IPS-18c (cell line): ENCODE measurements around the gene CEBPZOS.
A peak's percentile ranks its signal among the peaks of the same experiment; 100 is the strongest.

Source experiments
- H3K4me3 ChIP-seq: 2 replicates; pipeline ENCODE4 v1.7.0; 2013; ENCODE audit warnings: low read depth, mild to moderate bottlenecking, low read length, moderate library complexity; ENCODE audit not compliant: insufficient read depth
- H3K9me3 ChIP-seq: one replicate; pipeline ENCODE4 v1.6.1; 2013; ENCODE audit warnings: mild to moderate bottlenecking, low read length, moderate library complexity; ENCODE audit not compliant: control insufficient read depth, insufficient read depth

CEBPZOS gene

GRCh38 chr2:37196320-37197195 lies at the start of gene CEBPZOS:
Gene CEBPZOS, plus strand, starts transcription at chr2:37196496. Its CDS starts 3,209 bp downstream, at chr2:37199705.
- Histone ChIP-seq H3K9me3 (no peaks in the 10 kb centered on the region), H3K4me3 (peak within 1 kb of the TSS; percentile 79)

- Histone ChIP-seq H3K4me3 (no peak overlapping the region), H3K9me3 (no peaks in the 10 kb centered on the region)
These were observed 48.0 kb upstream of the CEBPZOS start for GRCh38 chr2:37148325-37148724.

GRCh38 chr2:37149626-37150322 lies 46.5 kb upstream of the CEBPZOS start:
- Histone ChIP-seq H3K4me3 (no peak overlapping the region), H3K9me3 (no peaks in the 10 kb centered on the region)

GRCh38 chr2:37153224-37153623 lies 43.1 kb upstream of the CEBPZOS start:
- H3K9me3 ChIP-seq = no peaks in the 10 kb centered on the region
- no peak overlapping the region for H3K4me3 ChIP-seq

DNA sequence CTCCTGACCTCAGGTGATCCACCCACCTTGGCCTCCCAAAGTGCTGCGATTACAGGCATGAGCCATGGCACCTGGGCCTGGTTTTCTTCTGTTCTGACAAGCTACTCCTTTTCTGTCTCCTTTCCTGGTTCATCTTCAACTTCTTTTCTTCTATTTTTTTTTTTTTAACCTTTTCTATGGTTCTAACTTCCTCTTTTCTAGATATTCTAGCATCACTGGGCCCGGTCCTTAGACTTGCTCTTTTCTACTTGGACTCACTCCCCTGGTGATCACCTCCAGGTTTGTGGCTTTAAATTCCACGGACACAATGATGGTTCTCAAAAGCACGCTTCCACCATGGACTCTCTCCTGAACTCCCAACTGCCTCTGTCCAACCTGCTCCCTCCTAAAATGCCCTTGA lies 41.5 kb upstream of the CEBPZOS start:
- H3K9me3 ChIP-seq = no peaks in the 10 kb centered on the region
- no peak overlapping the region for H3K4me3 ChIP-seq

GRCh38 chr2:37156071-37156856 lies 40.0 kb upstream of the CEBPZOS start:
- Histone ChIP-seq H3K4me3 (peak overlapping the region; percentile 68), H3K9me3 (no peaks in the 10 kb centered on the region)

DNA sequence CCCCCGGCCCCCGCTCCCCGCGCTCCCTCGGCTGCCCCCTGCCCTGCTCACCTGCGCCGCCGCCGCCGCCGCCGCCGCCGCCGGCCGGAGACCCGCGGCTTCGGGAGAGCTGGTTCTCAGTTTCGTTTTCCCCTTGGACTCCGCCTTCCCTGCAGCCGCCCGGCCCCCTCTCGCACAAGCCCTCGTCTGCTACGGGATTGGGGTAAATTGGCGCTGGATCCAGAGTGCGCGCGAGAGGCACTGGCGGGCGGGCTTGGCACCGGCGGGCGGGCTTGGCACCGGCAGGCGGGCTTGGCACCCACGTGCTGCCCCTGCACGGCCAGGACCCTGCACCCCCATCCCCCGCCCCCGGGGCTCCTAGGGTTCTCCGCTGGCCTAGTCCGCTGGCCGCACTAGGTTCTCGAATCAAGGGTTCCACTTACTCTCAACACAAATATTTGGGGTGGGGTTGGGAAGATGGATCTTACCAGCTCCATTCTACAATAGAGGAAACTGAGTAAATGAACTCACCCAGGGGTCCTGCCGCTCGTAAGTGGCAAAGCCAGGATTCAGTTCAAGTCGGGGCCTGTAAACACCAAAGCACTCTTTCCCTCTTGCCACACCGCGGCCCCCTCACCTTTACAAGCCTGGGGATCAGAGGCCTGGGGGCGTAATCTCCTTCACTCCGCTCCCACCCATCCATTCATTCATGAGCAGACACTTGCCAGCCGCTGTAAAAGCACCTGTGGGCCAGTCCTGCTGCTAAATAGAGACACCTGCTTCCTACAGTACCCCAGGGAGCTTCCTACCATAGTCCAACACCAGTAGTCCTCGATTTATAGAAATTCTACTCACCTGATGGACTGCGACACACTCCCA lies 39.2 kb upstream of the CEBPZOS start, which contains the start of gene EIF2AK2:
EIF2AK2 (minus strand) TSS at position 124 of the 858 bp plus-strand sequence. CDS start 9,174 bp downstream, outside the sequence.
- peak within 1 kb of the TSS; percentile 68 for H3K4me3 ChIP-seq
- no peaks in the 10 kb centered on the region for H3K9me3 ChIP-seq

GRCh38 chr2:37164757-37165156 lies 31.5 kb upstream of the CEBPZOS start:
- Histone ChIP-seq H3K4me3 (no peak overlapping the region), H3K9me3 (no peaks in the 10 kb centered on the region)

DNA sequence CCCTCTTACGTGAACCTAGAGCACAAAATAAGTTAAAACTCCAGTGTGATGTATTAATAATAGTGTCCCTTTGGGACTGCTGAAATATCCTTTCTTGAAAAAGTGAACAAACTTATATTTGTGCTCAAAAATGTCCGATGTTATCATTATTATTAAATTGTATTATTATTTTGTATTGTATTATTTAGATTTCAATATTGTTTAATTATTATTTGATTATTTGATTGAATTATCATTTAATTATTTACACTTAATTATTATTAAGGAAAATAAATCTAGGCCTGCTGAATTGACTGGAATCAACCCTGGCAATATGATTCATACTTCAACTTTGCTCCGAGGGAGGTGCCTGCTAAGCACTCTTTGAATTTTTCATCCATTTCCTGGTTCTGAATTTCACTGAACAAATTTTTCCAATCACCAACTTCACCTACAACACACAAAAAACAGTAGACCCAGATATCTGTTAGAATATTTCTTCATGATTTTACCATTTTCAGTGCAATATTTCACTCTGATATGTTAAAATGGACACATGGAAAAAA lies 28.6 kb upstream of the CEBPZOS start:
- H3K4me3 ChIP-seq = no peak overlapping the region
- no peaks in the 10 kb centered on the region for H3K9me3 ChIP-seq

- Histone ChIP-seq H3K9me3 (no peaks in the 10 kb centered on the region), H3K4me3 (no peak overlapping the region)
These were observed 27.9 kb upstream of the CEBPZOS start for GRCh38 chr2:37168217-37168981.

DNA sequence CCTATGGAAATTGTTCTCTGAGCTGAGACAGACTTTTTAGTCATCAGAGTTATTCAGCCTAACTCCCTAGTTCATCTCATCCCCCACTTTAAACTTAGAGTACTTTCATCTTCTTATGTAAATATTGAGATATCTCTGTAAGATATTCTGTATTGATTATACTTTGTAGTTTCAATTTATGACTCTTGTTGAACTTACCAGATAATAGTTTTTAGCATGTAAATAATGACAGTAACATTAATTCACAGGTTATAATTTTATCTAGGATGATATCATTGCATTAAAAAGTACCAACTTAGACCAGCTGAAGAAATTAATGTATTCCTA lies 24.7 kb upstream of the CEBPZOS start:
- no peaks in the 10 kb centered on the region for H3K9me3 ChIP-seq

GRCh38 chr2:37173741-37174140 lies 22.6 kb upstream of the CEBPZOS start:
- H3K4me3 ChIP-seq = no peak overlapping the region
- no peaks in the 10 kb centered on the region for H3K9me3 ChIP-seq

More for the DNA sequence above, 24.7 kb upstream of the CEBPZOS start:
- no peak overlapping the region for H3K4me3 ChIP-seq

DNA sequence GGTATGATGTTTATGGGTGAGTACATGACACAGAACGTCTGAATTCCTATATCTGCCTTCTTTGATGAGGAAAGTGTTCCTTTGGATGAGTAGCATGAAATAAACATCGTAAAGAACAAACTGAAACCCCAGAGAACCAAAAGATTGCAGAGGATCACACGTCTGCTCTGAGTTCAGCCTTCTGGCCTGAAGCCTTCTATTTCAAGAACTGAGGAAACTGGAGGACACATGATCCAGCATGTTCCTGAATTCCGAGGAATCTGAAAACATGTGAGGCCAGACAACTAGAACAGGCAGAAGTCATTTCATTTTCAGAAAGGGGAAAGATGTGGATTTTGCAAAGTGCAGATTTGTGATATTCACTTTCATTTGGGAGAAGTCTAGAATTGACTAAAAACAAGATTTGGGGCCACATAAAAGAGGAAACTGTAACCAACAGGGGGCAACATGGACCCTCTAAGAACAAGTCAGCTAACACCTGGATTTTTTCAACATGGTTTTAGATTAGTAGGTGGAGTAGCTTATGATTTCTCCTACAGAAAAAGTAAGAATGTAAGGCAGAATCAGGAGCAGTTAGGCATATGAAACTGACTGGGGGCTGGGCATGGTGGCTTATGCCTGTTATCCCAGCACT lies 16.2 kb upstream of the CEBPZOS start:
- Histone ChIP-seq H3K9me3 (no peaks in the 10 kb centered on the region), H3K4me3 (no peak overlapping the region)

DNA sequence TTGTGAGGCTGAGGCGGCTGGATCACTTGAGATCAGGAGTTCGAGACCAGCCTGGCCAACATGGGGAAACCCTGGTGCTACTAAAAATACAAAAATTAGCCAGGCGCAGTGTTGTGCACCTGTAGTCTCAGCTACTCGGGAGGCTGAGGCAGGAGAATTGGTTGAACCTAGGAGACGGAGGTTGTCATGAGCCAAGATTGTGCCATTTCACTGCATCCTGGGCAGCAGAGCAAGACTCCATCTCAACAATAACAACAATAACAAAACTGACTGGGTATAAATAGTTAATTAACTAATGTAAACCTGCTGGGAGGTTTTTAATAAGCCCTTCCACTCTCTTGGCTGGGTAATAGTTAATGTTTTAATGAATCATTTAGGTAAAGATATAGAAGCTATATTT lies 15.7 kb upstream of the CEBPZOS start:
- no peaks in the 10 kb centered on the region for H3K9me3 ChIP-seq
- H3K4me3 ChIP-seq = no peak overlapping the region
